DND-41 (cell line): ENCODE data around the gene OVOL1.

Experiments
- ATAC-seq: fragments of 200-7000 bp; cut with Tn5 transposase; 3 replicates; pipeline ENCODE4 v1.9.1; 2021; ENCODE audit warnings: low read depth; ENCODE audit not compliant: insufficient read depth
- DNase-seq: peaks from one replicate; pipeline ENCODE4 v3.0.0-alpha.2; 2020
- H2AFZ ChIP-seq: 2 replicates; pipeline ENCODE4 v1.6.0; 2012; ENCODE audit warnings: low read depth, low read length
- H3K27ac ChIP-seq: 2 replicates; pipeline ENCODE4 v1.5.1; 2012; ENCODE audit warnings: low read length, inconsistent platforms
- H3K27me3 ChIP-seq: fragments of 200-600 bp; sonication (generic); 2 replicates; pipeline ENCODE4 v1.6.0; 2012; ENCODE audit warnings: low read length, mild to moderate bottlenecking, inconsistent platforms; ENCODE audit not compliant: insufficient read depth, poor library complexity
- H3K36me3 ChIP-seq: 2 replicates; pipeline ENCODE4 v1.5.1; 2012; ENCODE audit warnings: low read length, inconsistent platforms; ENCODE audit not compliant: insufficient read depth
- H3K4me1 ChIP-seq: 2 replicates; pipeline ENCODE4 v1.5.1; 2012; ENCODE audit warnings: mild to moderate bottlenecking, low read length; ENCODE audit not compliant: insufficient read depth
- H3K4me2 ChIP-seq: 2 replicates; pipeline ENCODE4 v1.6.0; 2012; ENCODE audit warnings: mild to moderate bottlenecking, moderate library complexity, low read length, inconsistent platforms; ENCODE audit not compliant: insufficient read depth
- H3K4me3 ChIP-seq, 2 experiments: fragments of 200-600 bp in 1 of 2; shearing (Covaris generic) in 1 of 2; 2 replicates each; pipeline ENCODE4 v1.5.1; 2012 to 2016; ENCODE audit warnings: inconsistent platforms in 2 of 2, low read length in 2 of 2, mild to moderate bottlenecking in 2 of 2, low read depth in 1 of 2, moderate library complexity in 1 of 2
- H3K79me2 ChIP-seq: 2 replicates; pipeline ENCODE4 v1.6.0; 2012; ENCODE audit warnings: low read length, inconsistent platforms; ENCODE audit not compliant: insufficient read depth
- H3K9ac ChIP-seq: 2 replicates; pipeline ENCODE4 v1.6.0; 2012; ENCODE audit warnings: low read depth, mild to moderate bottlenecking, inconsistent platforms, low read length, moderate library complexity
- H3K9me3 ChIP-seq: 2 replicates; pipeline ENCODE4 v1.5.1; 2012; ENCODE audit warnings: low read length, moderate library complexity, mild to moderate bottlenecking, inconsistent platforms; ENCODE audit not compliant: insufficient read depth, severe bottlenecking
- H4K20me1 ChIP-seq: 2 replicates; pipeline ENCODE4 v1.6.0; 2012; ENCODE audit warnings: low read length; ENCODE audit not compliant: insufficient read depth
- CTCF ChIP-seq: IDR thresholded peaks from 2 replicates; pipeline ENCODE4 v1.5.1; 2012; ENCODE audit warnings: borderline replicate concordance, low read length, moderate library complexity, mild to moderate bottlenecking; ENCODE audit not compliant: poor library complexity, severe bottlenecking; ENCODE audit errors: extremely low read depth
- EZH2 ChIP-seq: IDR thresholded peaks from 3 replicates; pipeline ENCODE4 v1.6.1; 2012; ENCODE audit warnings: borderline replicate concordance, low read depth, mild to moderate bottlenecking, moderate library complexity, low read length, inconsistent platforms; ENCODE audit not compliant: severe bottlenecking

OVOL1 gene

GRCh38 chr11:65842144-65842543 is 55.3 kb downstream of the OVOL1 start:
- ATAC-seq: no peak
- Histone ChIP-seq H2AFZ (no peak overlapping the region), H3K9me3 (no peaks in the 10 kb centered on the region), H3K27ac (no peak overlapping the region), H3K4me3 (no peak overlapping the region), H3K79me2 (no peaks in the 10 kb centered on the region), H3K9ac (no peak overlapping the region), H3K4me2 (no peak overlapping the region), H4K20me1 (no peaks in the 10 kb centered on the region), H3K36me3 (no peaks in the 10 kb centered on the region), H3K4me1 (no peaks in the 10 kb centered on the region), H3K27me3 (no peaks in the 10 kb centered on the region)
- no peak for DNase-seq
- TF ChIP-seq EZH2 (no peak), CTCF (no peak)

GRCh38 chr11:65843811-65844210 is 56.9 kb downstream of the OVOL1 start:
- H3K9ac ChIP-seq: no peak overlapping the region
- H3K4me1 ChIP-seq: no peaks in the 10 kb centered on the region
- H3K9me3 ChIP-seq: no peaks in the 10 kb centered on the region
- ATAC-seq (no peak), DNase-seq (no peak)
- no peak for TF ChIP-seq CTCF
- no peak for TF ChIP-seq EZH2
- H3K36me3 ChIP-seq: no peaks in the 10 kb centered on the region
- no peaks in the 10 kb centered on the region for H3K27me3 ChIP-seq
- H4K20me1 ChIP-seq: no peaks in the 10 kb centered on the region
- no peak overlapping the region for H2AFZ ChIP-seq
- H3K4me3 ChIP-seq: no peak overlapping the region
- no peaks in the 10 kb centered on the region for H3K79me2 ChIP-seq
- no peak overlapping the region for H3K27ac ChIP-seq
- no peak overlapping the region for H3K4me2 ChIP-seq

- Histone ChIP-seq H3K4me2 (no peak overlapping the region), H3K27ac (no peak overlapping the region), H3K36me3 (no peaks in the 10 kb centered on the region)
These were observed 57.5 kb downstream of the OVOL1 start for GRCh38 chr11:65844231-65844872.

More at GRCh38 chr11:65844231-65844872, 57.5 kb downstream of the OVOL1 start:
- no peak overlapping the region for H2AFZ ChIP-seq
- no peaks in the 10 kb centered on the region for H3K9me3 ChIP-seq
- H3K79me2 ChIP-seq: no peaks in the 10 kb centered on the region
- DNase-seq (no peak), ATAC-seq (no peak)
- no peak overlapping the region for H3K4me3 ChIP-seq
- no peaks in the 10 kb centered on the region for H3K4me1 ChIP-seq
- TF ChIP-seq CTCF: no peak
- no peak for TF ChIP-seq EZH2
- H3K9ac ChIP-seq: no peak overlapping the region
- H4K20me1 ChIP-seq: no peaks in the 10 kb centered on the region
- no peaks in the 10 kb centered on the region for H3K27me3 ChIP-seq
